DND-41 (cell line): Measurements from ENCODE around the gene SHTN1.

ENCODE experiments used
- ATAC-seq: fragments of 200-7000 bp; cut with Tn5 transposase; 3 replicates; pipeline ENCODE4 v1.9.1; 2021; ENCODE audit warnings: low read depth; ENCODE audit not compliant: insufficient read depth
- DNase-seq: peaks from one replicate; pipeline ENCODE4 v3.0.0-alpha.2; 2020
- H2AFZ ChIP-seq: 2 replicates; pipeline ENCODE4 v1.6.0; 2012; ENCODE audit warnings: low read depth, low read length
- H3K27ac ChIP-seq: 2 replicates; pipeline ENCODE4 v1.5.1; 2012; ENCODE audit warnings: low read length, inconsistent platforms
- H3K27me3 ChIP-seq: fragments of 200-600 bp; sonication (generic); 2 replicates; pipeline ENCODE4 v1.6.0; 2012; ENCODE audit warnings: low read length, mild to moderate bottlenecking, inconsistent platforms; ENCODE audit not compliant: insufficient read depth, poor library complexity
- H3K36me3 ChIP-seq: 2 replicates; pipeline ENCODE4 v1.5.1; 2012; ENCODE audit warnings: low read length, inconsistent platforms; ENCODE audit not compliant: insufficient read depth
- H3K4me1 ChIP-seq: 2 replicates; pipeline ENCODE4 v1.5.1; 2012; ENCODE audit warnings: mild to moderate bottlenecking, low read length; ENCODE audit not compliant: insufficient read depth
- H3K4me2 ChIP-seq: 2 replicates; pipeline ENCODE4 v1.6.0; 2012; ENCODE audit warnings: mild to moderate bottlenecking, moderate library complexity, low read length, inconsistent platforms; ENCODE audit not compliant: insufficient read depth
- H3K4me3 ChIP-seq, 2 experiments: fragments of 200-600 bp in 1 of 2; shearing (Covaris generic) in 1 of 2; 2 replicates each; pipeline ENCODE4 v1.5.1; 2012 to 2016; ENCODE audit warnings: inconsistent platforms in 2 of 2, low read length in 2 of 2, mild to moderate bottlenecking in 2 of 2, low read depth in 1 of 2, moderate library complexity in 1 of 2
- H3K79me2 ChIP-seq: 2 replicates; pipeline ENCODE4 v1.6.0; 2012; ENCODE audit warnings: low read length, inconsistent platforms; ENCODE audit not compliant: insufficient read depth
- H3K9ac ChIP-seq: 2 replicates; pipeline ENCODE4 v1.6.0; 2012; ENCODE audit warnings: low read depth, mild to moderate bottlenecking, inconsistent platforms, low read length, moderate library complexity
- H3K9me3 ChIP-seq: 2 replicates; pipeline ENCODE4 v1.5.1; 2012; ENCODE audit warnings: low read length, moderate library complexity, mild to moderate bottlenecking, inconsistent platforms; ENCODE audit not compliant: insufficient read depth, severe bottlenecking
- H4K20me1 ChIP-seq: 2 replicates; pipeline ENCODE4 v1.6.0; 2012; ENCODE audit warnings: low read length; ENCODE audit not compliant: insufficient read depth
- CTCF ChIP-seq: IDR thresholded peaks from 2 replicates; pipeline ENCODE4 v1.5.1; 2012; ENCODE audit warnings: borderline replicate concordance, low read length, moderate library complexity, mild to moderate bottlenecking; ENCODE audit not compliant: poor library complexity, severe bottlenecking; ENCODE audit errors: extremely low read depth
- EZH2 ChIP-seq: IDR thresholded peaks from 3 replicates; pipeline ENCODE4 v1.6.1; 2012; ENCODE audit warnings: borderline replicate concordance, low read depth, mild to moderate bottlenecking, moderate library complexity, low read length, inconsistent platforms; ENCODE audit not compliant: severe bottlenecking

The SHTN1 gene

GRCh38 chr10:116988311-116988710 is 16.7 kb downstream of the SHTN1 start:
- ATAC-seq (no peak), DNase-seq (no peak)
- H3K27ac ChIP-seq, result no peak overlapping the region
- H3K9ac ChIP-seq, result no peak overlapping the region
- H3K36me3 ChIP-seq, result no peaks in the 10 kb centered on the region
- no peak for TF ChIP-seq CTCF
- no peak for TF ChIP-seq EZH2
- H3K4me3 ChIP-seq, result no peak overlapping the region
- no peaks in the 10 kb centered on the region for H3K4me1 ChIP-seq
- H2AFZ ChIP-seq, result no peak overlapping the region
- H3K9me3 ChIP-seq, result no peaks in the 10 kb centered on the region
- no peaks in the 10 kb centered on the region for H3K27me3 ChIP-seq
- no peaks in the 10 kb centered on the region for H4K20me1 ChIP-seq
- no peaks in the 10 kb centered on the region for H3K79me2 ChIP-seq
- no peak overlapping the region for H3K4me2 ChIP-seq

GRCh38 chr10:116985611-116986010 is 19.4 kb downstream of the SHTN1 start:
- H3K79me2 ChIP-seq, result no peaks in the 10 kb centered on the region
- H3K27me3 ChIP-seq, result no peaks in the 10 kb centered on the region
- H3K4me2 ChIP-seq, result no peak overlapping the region
- no peaks in the 10 kb centered on the region for H3K9me3 ChIP-seq
- ATAC-seq, result no peak
- no peak overlapping the region for H3K9ac ChIP-seq
- H3K27ac ChIP-seq, result no peak overlapping the region
- DNase-seq, result no peak
- H3K4me3 ChIP-seq, result no peak overlapping the region
- H3K4me1 ChIP-seq, result no peaks in the 10 kb centered on the region
- TF ChIP-seq CTCF, result no peak
- no peak for TF ChIP-seq EZH2
- no peaks in the 10 kb centered on the region for H4K20me1 ChIP-seq
- no peak overlapping the region for H2AFZ ChIP-seq
- no peaks in the 10 kb centered on the region for H3K36me3 ChIP-seq

GRCh38 chr10:116984202-116984990 is 20.6 kb downstream of the SHTN1 start:
- no peak for DNase-seq
- Histone ChIP-seq H3K36me3 (no peaks in the 10 kb centered on the region), H2AFZ (no peak overlapping the region), H3K27ac (no peak overlapping the region), H3K27me3 (no peaks in the 10 kb centered on the region), H3K79me2 (no peaks in the 10 kb centered on the region), H3K4me2 (no peak overlapping the region), H3K4me1 (no peaks in the 10 kb centered on the region), H3K4me3 (no peak overlapping the region), H3K9ac (no peak overlapping the region), H4K20me1 (no peaks in the 10 kb centered on the region), H3K9me3 (no peaks in the 10 kb centered on the region)
- ATAC-seq, result no peak
- no peak for TF ChIP-seq EZH2
- TF ChIP-seq CTCF, result no peak

- ATAC-seq, result no peak
- Histone ChIP-seq H3K4me1 (no peaks in the 10 kb centered on the region), H3K4me3 (no peak overlapping the region), H3K9me3 (no peaks in the 10 kb centered on the region), H3K27ac (no peak overlapping the region), H3K9ac (no peak overlapping the region), H2AFZ (no peak overlapping the region), H3K27me3 (no peaks in the 10 kb centered on the region), H3K36me3 (no peaks in the 10 kb centered on the region), H4K20me1 (no peaks in the 10 kb centered on the region), H3K79me2 (no peaks in the 10 kb centered on the region), H3K4me2 (no peak overlapping the region)
- DNase-seq, result no peak
- TF ChIP-seq CTCF, result no peak
- TF ChIP-seq EZH2, result no peak
Observed at GRCh38 chr10:116980041-116980440, 24.9 kb downstream of the SHTN1 start.
